Neural cell (in vitro differentiated cells): ENCODE measurements around the gene CABLES2. TPM values are rescaled to one million over a fixed set of nuclear protein-coding genes. Genes with fewer than 3 reads are reported as not detected.

Experiments
- H2AFZ ChIP-seq: fragments of 200-600, 300-800 bp; sonication (generic), shearing (Covaris generic); 2 replicates; pipeline ENCODE4 v1.6.0; 2014; ENCODE audit warnings: low read depth, mild to moderate bottlenecking, antibody characterized with exemption, low read length, moderate library complexity
- H3F3A ChIP-seq: fragments of 200-600 bp; shearing (Covaris generic); 2 replicates; pipeline ENCODE4 v1.6.1; 2016; ENCODE audit warnings: mild to moderate bottlenecking, moderate library complexity, mixed read lengths, antibody characterized with exemption, low read length; ENCODE audit not compliant: insufficient read depth, poor library complexity, severe bottlenecking
- H3K27ac ChIP-seq: fragments of 200-600, 300-800 bp; sonication (generic), shearing (Covaris generic); 2 replicates; pipeline ENCODE4 v1.5.1; 2014; ENCODE audit warnings: mild to moderate bottlenecking, low read length, moderate library complexity
- H3K27me3 ChIP-seq: fragments of 300-800, 200-600 bp; sonication (generic), shearing (Covaris generic); 2 replicates; pipeline ENCODE4 v1.6.0; 2014; ENCODE audit warnings: mild to moderate bottlenecking, low read depth, low read length, moderate library complexity; ENCODE audit not compliant: insufficient read depth
- H3K36me3 ChIP-seq: fragments of 300-800, 200-600 bp; sonication (generic), shearing (Covaris generic); 2 replicates; pipeline ENCODE4 v1.5.1; 2014; ENCODE audit warnings: mild to moderate bottlenecking, antibody characterized with exemption, low read length, moderate library complexity; ENCODE audit not compliant: insufficient read depth
- H3K4me2 ChIP-seq: fragments of 300-800, 200-600 bp; sonication (generic), shearing (Covaris generic); 2 replicates; pipeline ENCODE4 v1.6.0; 2014; ENCODE audit warnings: mild to moderate bottlenecking, low read length
- H3K4me3 ChIP-seq: fragments of 300-800, 200-600 bp; sonication (generic), shearing (Covaris generic); 2 replicates; pipeline ENCODE4 v1.5.1; 2014; ENCODE audit warnings: mild to moderate bottlenecking, low read length, moderate library complexity
- H3K79me2 ChIP-seq: fragments of 200-600 bp; shearing (Covaris generic); replicated peaks from 2 replicates; pipeline ENCODE4 v1.6.0; 2014; ENCODE audit warnings: mild to moderate bottlenecking, low read length, moderate library complexity; ENCODE audit not compliant: insufficient read depth
- H3K9ac ChIP-seq: fragments of 300-800, 200-600 bp; sonication (generic), shearing (Covaris generic); 2 replicates; pipeline ENCODE4 v1.6.1; 2016; ENCODE audit warnings: mild to moderate bottlenecking, low read length, mixed read lengths
- H3K9me2 ChIP-seq: fragments of 200-600 bp; shearing (Covaris generic); 2 replicates; pipeline ENCODE4 v1.6.1; 2016; ENCODE audit warnings: mild to moderate bottlenecking, low read length, mixed read lengths; ENCODE audit not compliant: insufficient read depth
- H3K9me3 ChIP-seq: fragments of 200-600, 300-800 bp; sonication (generic), shearing (Covaris generic); 2 replicates; pipeline ENCODE4 v1.6.1; 2016; ENCODE audit warnings: mild to moderate bottlenecking, mixed run types, low read length, moderate library complexity, mixed read lengths
- H4K20me1 ChIP-seq: fragments of 200-600 bp; shearing (Covaris generic); 2 replicates; pipeline ENCODE4 v1.6.1; 2016; ENCODE audit warnings: mild to moderate bottlenecking, mixed run types; ENCODE audit not compliant: insufficient read depth
- CTCF ChIP-seq: fragments of 450-650 bp; IDR thresholded peaks from 2 replicates; pipeline ENCODE4 v1.5.1; 2014; ENCODE audit warnings: antibody characterized with exemption, mild to moderate bottlenecking, moderate library complexity; ENCODE audit not compliant: poor library complexity, severe bottlenecking
- EP300 ChIP-seq: fragments of 450-650 bp; conservative IDR thresholded peaks from 2 replicates; pipeline ENCODE4 v1.6.1; 2014; ENCODE audit warnings: antibody characterized with exemption, mild to moderate bottlenecking, moderate library complexity; ENCODE audit not compliant: poor library complexity, severe bottlenecking
- EZH2 ChIP-seq: fragments of 200-600, 300-800 bp; shearing (Covaris generic), sonication (generic); IDR thresholded peaks from 2 replicates; pipeline ENCODE4 v1.6.1; 2014; ENCODE audit warnings: antibody characterized with exemption, low read length, borderline replicate concordance, mild to moderate bottlenecking; ENCODE audit not compliant: insufficient read depth, poor library complexity, severe bottlenecking
- MXI1 ChIP-seq: fragments of 450-650 bp; conservative IDR thresholded peaks from 2 replicates; pipeline ENCODE4 v1.6.1; 2014; ENCODE audit warnings: antibody characterized with exemption, mild to moderate bottlenecking; ENCODE audit not compliant: poor library complexity, severe bottlenecking
- POLR2AphosphoS5 ChIP-seq: IDR thresholded peaks from 2 replicates; pipeline ENCODE4 v1.6.1; 2012
- RAD21 ChIP-seq: fragments of 450-650 bp; conservative IDR thresholded peaks from 2 replicates; pipeline ENCODE4 v1.6.1; 2014; ENCODE audit warnings: antibody characterized with exemption, mild to moderate bottlenecking, moderate library complexity
- SMC3 ChIP-seq: fragments of 450-650 bp; conservative IDR thresholded peaks from 2 replicates; pipeline ENCODE4 v1.6.1; 2014; ENCODE audit warnings: antibody characterized with exemption, mild to moderate bottlenecking, moderate library complexity; ENCODE audit not compliant: poor library complexity
- TAF1 ChIP-seq: IDR thresholded peaks from 2 replicates; pipeline ENCODE4 v1.6.1; 2012; ENCODE audit warnings: low read depth
- polyA plus RNA-seq: library from polyadenylated mRNA; depleted of rRNA; stranded (reverse); fragments of >200 nt; gene quantifications from 2 replicates; pipeline ENCODE4 v1.2.3, GENCODE V29; 2014
- TF ChIP-seq, protein P1 (sequence below): IDR thresholded peaks from 2 replicates; pipeline ENCODE4 v1.6.1; 2012; ENCODE audit warnings: borderline replicate concordance

The CABLES2 gene
- polyA plus RNA-seq, 1 donor from 2014 or later = 8.3 TPM

GRCh38 chr20:62382306-62383198, 24.5 kb downstream of the CABLES2 start:
- H3K9ac ChIP-seq = no peak overlapping the region
- H3K27ac ChIP-seq = no peak overlapping the region
- no peaks in the 10 kb centered on the region for H3F3A ChIP-seq
- H3K4me2 ChIP-seq = no peak overlapping the region
- H3K9me3 ChIP-seq = no peaks in the 10 kb centered on the region
- no peak overlapping the region for H3K4me3 ChIP-seq
- peaks cover 21% of the 10 kb centered on the region for H3K79me2 ChIP-seq
- H3K9me2 ChIP-seq = no peaks in the 10 kb centered on the region
- H2AFZ ChIP-seq = no peak overlapping the region
- H3K27me3 ChIP-seq = no peaks in the 10 kb centered on the region
- no peaks in the 10 kb centered on the region for H3K36me3 ChIP-seq
- TF ChIP-seq SMC3 (peak; percentile 83), EZH2 (no peak), RAD21 (peak; percentile 78), CTCF (peak; percentile 90)
- H4K20me1 ChIP-seq = no peaks in the 10 kb centered on the region

GRCh38 chr20:62381842-62382241, 25.2 kb downstream of the CABLES2 start:
- H3K4me3 ChIP-seq = no peak overlapping the region
- no peak overlapping the region for H2AFZ ChIP-seq
- no peaks in the 10 kb centered on the region for H3K9me3 ChIP-seq
- no peak for TF ChIP-seq CTCF
- TF ChIP-seq, protein P1, sequence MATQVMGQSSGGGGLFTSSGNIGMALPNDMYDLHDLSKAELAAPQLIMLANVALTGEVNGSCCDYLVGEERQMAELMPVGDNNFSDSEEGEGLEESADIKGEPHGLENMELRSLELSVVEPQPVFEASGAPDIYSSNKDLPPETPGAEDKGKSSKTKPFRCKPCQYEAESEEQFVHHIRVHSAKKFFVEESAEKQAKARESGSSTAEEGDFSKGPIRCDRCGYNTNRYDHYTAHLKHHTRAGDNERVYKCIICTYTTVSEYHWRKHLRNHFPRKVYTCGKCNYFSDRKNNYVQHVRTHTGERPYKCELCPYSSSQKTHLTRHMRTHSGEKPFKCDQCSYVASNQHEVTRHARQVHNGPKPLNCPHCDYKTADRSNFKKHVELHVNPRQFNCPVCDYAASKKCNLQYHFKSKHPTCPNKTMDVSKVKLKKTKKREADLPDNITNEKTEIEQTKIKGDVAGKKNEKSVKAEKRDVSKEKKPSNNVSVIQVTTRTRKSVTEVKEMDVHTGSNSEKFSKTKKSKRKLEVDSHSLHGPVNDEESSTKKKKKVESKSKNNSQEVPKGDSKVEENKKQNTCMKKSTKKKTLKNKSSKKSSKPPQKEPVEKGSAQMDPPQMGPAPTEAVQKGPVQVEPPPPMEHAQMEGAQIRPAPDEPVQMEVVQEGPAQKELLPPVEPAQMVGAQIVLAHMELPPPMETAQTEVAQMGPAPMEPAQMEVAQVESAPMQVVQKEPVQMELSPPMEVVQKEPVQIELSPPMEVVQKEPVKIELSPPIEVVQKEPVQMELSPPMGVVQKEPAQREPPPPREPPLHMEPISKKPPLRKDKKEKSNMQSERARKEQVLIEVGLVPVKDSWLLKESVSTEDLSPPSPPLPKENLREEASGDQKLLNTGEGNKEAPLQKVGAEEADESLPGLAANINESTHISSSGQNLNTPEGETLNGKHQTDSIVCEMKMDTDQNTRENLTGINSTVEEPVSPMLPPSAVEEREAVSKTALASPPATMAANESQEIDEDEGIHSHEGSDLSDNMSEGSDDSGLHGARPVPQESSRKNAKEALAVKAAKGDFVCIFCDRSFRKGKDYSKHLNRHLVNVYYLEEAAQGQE = no peak
- no peak for TF ChIP-seq TAF1
- no peak for TF ChIP-seq SMC3
- no peak for TF ChIP-seq POLR2AphosphoS5
- TF ChIP-seq RAD21 = no peak
- no peak for TF ChIP-seq EP300
- no peak for TF ChIP-seq EZH2
- TF ChIP-seq MXI1 = no peak
- no peaks in the 10 kb centered on the region for H4K20me1 ChIP-seq
- H3K9me2 ChIP-seq = no peaks in the 10 kb centered on the region
- H3K79me2 ChIP-seq = peaks cover 16% of the 10 kb centered on the region
- no peaks in the 10 kb centered on the region for H3F3A ChIP-seq
- H3K27me3 ChIP-seq = no peaks in the 10 kb centered on the region
- H3K9ac ChIP-seq = no peak overlapping the region
- no peak overlapping the region for H3K4me2 ChIP-seq
- no peak overlapping the region for H3K27ac ChIP-seq
- H3K36me3 ChIP-seq = no peaks in the 10 kb centered on the region
